Right ventricle myocardium superior (tissue), 1 donor: ENCODE results near the gene ATAD1. TPM values are rescaled to one million over a fixed set of nuclear protein-coding genes. Genes with fewer than 3 reads are reported as not detected.
A peak's percentile ranks its signal among the peaks of the same experiment; 100 is the strongest.
"Not testable (repeated sequence)": the region's sequence is repeated elsewhere in the genome, so short reads cannot be mapped to it uniquely, and the experiment has no call there.

Experiments
- ATAC-seq: fragments of 200-7000 bp; cut with Tn5 transposase; one replicate; pipeline ENCODE4 v1.9.1; 2020; ENCODE audit warnings: mild to moderate bottlenecking; ENCODE audit not compliant: poor library complexity
- DNase-seq: peaks from one replicate; pipeline ENCODE4 v3.0.0-alpha.2; 2020
- intact Hi-C: fragments of 100-400 bp; cut with DNase I; formaldehyde crosslinking; loops from one replicate; pipeline ENCODE4 v1.11.2; 2022
- total RNA-seq: library from RNA; stranded (reverse); fragmentation: NEBNext Ultra II Directional; extraction: Animal tissue kit (Norgen Biotek cat#: 25700); gene quantifications from one replicate; pipeline ENCODE4 v1.2.1, GENCODE V29; 2021
- donor health status: DM: no; HTN: yes; CAD: no; lungs with severe emphysema.

The ATAD1 gene
- total RNA-seq, 1 donor from 2014 or later, result 96.7 TPM

- ATAC-seq (peak; percentile 57), DNase-seq (no peak)
- intact Hi-C loops, result no loop called here
Measured at GRCh38 chr10:87740254-87740655, 77.8 kb downstream of the ATAD1 start.

DNA sequence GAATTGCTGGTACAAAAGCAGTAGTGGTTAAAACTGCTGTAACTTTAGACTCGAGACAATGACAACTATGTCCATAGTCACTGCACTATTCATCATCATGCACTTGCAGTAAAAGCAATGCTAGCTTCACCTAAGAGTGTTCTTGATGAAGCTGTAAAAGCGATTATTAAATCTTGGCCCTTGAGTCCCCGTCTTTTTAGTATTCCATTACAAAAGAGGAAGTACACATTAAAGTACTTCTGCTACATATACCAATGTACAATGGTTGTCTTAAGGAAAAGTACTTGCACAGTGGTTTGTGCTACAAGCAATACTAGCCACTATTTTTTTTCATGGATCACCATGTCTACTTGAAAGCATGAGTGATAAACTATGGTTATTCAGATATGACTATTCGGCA, 78.3 kb downstream of the ATAD1 start:
- ATAC-seq (no peak), DNase-seq (no peak)
- intact Hi-C loops, result loop anchor here (10.0 kb wide), 1 partner anchor 205 kb away; no protein-coding TSS in a partner anchor

GRCh38 chr10:87738253-87738652, 79.8 kb downstream of the ATAD1 start:
- DNase-seq, ATAC-seq: not testable (repeated sequence)
- intact Hi-C loops, result loop anchor here (10.0 kb wide), 1 partner anchor 203 kb away; no protein-coding TSS in a partner anchor

- DNase-seq (no peak), ATAC-seq (peak; percentile 90)
- intact Hi-C loops, result loop anchor here (2.0 to 10.0 kb wide), 2 partner anchors 80 to 200 kb away; no protein-coding TSS in a partner anchor
Measured at GRCh38 chr10:87734987-87735827, 82.8 kb downstream of the ATAD1 start.

GRCh38 chr10:87733081-87733480, 84.9 kb downstream of the ATAD1 start:
- DNase-seq (no peak), ATAC-seq (no peak)
- intact Hi-C loops, result loop anchor here (10.0 kb wide), 1 partner anchor 198 kb away; no protein-coding TSS in a partner anchor

- DNase-seq, result no peak
- no peak for ATAC-seq
- intact Hi-C loops, result loop anchor here (10.0 kb wide), 1 partner anchor 195 kb away; no protein-coding TSS in a partner anchor
Measured at GRCh38 chr10:87729940-87730339, 88.1 kb downstream of the ATAD1 start.

- no peak for DNase-seq
- intact Hi-C loops, result no loop called here
- ATAC-seq, result no peak
Measured at GRCh38 chr10:87724789-87725188, 93.2 kb downstream of the ATAD1 start.

DNA sequence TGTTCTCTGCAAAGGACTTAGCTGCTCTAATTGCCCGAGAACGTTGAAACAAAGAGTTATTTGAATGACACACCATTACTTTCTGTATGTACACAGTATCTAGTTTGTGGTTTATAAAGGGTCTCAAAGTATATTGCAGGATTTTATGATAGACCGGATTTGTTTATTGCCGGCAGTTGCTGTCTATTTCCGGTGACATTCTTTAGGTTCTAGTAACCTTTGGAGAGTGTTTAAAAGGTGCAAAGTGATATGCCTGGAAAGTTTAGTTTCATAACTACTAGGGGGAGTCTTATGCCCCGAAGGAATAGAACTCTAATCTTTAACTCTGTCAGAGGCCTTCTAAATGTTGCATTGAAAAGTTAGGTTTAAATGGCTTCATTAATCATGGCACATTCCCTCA, 94.5 kb downstream of the ATAD1 start:
- ATAC-seq, result no peak
- intact Hi-C loops, result no loop called here
- no peak for DNase-seq

DNA sequence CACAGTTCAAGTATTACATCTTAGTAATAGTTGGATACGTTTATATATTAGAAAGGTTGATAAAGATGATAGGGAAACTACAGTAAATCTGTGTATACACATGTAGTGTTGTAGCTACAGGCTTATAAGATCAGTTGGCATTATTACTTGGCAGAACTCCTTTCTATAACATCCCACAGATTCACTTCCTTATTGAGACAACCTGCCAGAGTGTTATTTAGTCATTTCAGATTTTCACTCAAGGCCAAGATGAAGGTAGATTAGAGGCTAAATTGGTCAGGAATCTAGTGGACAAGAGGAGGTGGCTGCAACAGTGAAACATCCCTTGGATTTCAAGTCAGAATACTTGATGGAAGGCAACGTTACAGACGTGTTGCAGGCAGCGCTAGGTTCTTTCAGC, 95.3 kb downstream of the ATAD1 start:
- ATAC-seq, result no peak
- DNase-seq, result no peak

GRCh38 chr10:87721781-87722180, 96.2 kb downstream of the ATAD1 start:
- ATAC-seq (no peak), DNase-seq (no peak)
- intact Hi-C loops, result no loop called here

More for the DNA sequence above, 95.3 kb downstream of the ATAD1 start:
- intact Hi-C loops, result no loop called here

DNA sequence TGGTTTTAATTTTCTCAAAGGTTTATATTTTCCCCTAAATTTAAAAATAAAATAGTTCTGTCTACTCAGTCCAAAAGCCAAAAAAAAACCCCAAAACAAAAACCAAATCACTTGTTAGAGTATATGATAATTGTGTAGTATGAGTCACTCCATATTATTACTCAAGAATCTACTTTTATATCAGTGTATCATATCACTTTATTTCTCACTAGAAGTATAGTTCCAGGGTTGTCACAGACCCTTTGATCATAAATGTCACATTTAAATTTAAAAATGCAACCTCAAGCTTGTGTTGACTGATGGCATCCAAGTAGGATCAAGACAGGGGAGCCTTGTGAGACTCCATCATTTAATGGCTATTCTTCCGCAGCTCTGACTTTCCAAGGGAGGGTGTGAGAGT, 97.4 kb downstream of the ATAD1 start:
- ATAC-seq, result no peak
- DNase-seq, result no peak
- intact Hi-C loops, result no loop called here

DNA sequence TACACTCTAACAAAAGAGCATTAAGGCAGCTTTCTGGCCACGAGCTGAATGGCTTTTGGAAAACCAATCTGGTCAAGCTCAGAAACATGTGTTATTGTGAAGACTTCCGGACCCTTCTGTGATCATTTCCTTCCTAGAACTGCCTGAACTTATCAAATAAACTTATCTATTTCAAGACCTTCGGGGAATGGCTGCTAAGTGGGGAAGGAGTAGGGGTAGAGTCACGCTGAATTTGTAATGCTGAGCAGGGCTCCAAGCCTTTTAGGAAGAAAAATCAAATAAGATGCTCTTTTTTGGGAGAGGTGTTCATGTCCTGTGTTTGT, 101.7 kb downstream of the ATAD1 start:
- intact Hi-C loops, result no loop called here
- ATAC-seq (no peak), DNase-seq (no peak)

DNA sequence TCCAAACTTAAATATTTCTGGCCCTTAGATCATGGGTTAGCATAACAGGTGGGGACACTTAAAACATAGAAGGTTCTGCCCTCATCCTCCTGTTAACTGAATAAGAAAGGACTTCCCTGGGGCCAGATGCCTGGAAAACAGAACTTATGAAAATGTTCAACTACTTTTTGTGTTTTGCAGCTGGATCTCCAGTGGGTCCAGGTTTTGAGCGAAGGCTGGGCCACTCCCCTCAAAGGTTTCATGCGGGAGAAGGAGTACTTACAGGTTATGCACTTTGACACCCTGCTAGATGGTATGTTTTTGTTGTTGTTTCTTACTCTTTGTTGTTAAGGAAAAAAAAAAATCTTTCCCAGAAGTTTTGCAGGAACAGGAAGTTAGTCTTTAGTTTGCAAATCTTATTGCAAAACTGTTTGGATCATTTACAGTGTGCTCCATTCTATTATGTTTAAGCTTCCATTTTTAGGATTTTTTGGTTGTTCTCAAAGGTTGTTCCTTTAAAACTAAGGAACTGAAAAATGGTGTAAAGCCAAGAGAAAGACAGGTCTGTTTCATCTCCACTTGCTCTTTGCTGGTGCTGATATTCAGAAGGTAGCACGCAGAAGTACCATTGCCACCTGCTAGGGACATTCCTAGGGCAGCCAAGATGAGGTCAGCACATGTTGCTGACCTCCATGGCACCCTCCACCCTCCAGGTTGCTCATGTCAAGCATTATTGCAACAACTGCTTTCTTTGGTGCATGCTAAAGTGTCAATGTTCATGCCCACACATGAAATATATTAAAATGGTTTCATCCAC, 102.3 kb downstream of the ATAD1 start:
- DNase-seq (no peak), ATAC-seq (peak; percentile 54)
- intact Hi-C loops, result no loop called here

GRCh38 chr10:87713707-87714106, 104.3 kb downstream of the ATAD1 start:
- intact Hi-C loops, result no loop called here
- ATAC-seq (no peak), DNase-seq (no peak)

DNA sequence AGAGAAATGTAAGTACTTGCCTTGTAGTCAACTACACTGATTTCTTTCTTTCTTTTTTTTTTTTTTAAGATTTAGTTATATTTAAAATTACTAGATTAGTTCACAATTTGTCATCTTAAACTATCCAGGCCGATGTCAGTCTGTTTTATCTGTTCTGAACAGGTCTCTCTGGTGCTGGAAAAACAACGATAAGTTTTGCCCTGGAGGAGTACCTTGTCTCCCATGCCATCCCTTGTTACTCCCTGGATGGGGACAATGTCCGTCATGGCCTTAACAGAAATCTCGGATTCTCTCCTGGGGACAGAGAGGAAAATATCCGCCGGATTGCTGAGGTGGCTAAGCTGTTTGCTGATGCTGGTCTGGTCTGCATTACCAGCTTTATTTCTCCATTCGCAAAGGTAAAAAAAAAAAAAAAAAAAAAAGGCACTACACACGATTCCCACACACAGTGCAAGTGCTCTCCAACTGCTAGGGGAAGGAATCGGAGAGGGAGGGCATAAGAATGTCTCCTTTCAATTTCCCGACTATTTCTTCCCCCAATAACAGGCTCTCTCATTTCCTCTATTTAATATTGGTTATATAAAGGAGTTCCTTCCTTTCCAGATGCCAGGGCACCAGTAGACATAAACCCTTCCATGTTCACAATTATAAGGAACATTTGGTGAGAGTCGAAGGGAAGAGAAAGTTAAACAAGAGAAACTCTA, 105.0 kb downstream of the ATAD1 start:
- DNase-seq (no peak), ATAC-seq (peak; percentile 26)
- intact Hi-C loops, result no loop called here

GRCh38 chr10:87707254-87707653, 110.8 kb downstream of the ATAD1 start:
- intact Hi-C loops, result no loop called here
- no peak for DNase-seq
- ATAC-seq, result no peak

DNA sequence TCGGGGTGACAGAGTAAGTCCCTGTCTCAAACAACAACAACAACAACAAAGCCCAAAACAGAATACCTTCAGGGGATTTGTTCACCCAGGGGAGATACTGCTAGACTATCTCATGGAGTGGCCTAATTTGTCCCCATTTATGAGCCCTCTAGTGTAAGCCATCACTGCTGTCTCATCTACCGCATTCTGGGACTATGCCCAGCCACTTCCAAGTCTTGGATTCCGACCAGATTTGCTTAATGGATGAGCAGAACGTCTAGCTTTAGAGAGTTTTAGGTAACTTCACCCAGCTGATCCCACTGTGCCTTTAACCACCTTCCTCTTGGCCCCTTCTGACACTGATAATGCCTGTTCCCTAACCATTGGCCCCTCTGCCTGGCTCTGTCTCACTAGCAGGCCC, 111.3 kb downstream of the ATAD1 start:
- DNase-seq, result no peak
- intact Hi-C loops, result no loop called here
- no peak for ATAC-seq

DNA sequence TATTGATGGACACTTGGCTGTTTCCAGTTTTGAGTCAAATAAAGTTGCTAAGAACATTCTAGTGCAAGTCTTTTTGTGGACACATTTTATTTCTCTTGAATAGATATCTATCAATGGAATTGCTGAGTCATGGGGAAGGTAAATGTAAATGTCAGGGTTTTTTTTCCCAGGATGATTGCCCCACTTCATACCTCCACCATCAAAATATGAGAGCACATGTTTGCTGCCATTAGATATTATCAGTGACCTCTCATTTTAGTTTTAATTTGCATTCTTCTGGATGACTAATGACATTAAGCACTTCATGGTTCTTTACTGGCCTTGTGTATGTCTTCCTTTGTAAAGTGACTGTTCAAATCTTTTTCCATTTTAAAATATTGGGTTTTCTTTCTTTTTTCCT, 112.7 kb downstream of the ATAD1 start:
- ATAC-seq (no peak), DNase-seq (no peak)
- intact Hi-C loops, result no loop called here

GRCh38 chr10:87703771-87704170, 114.3 kb downstream of the ATAD1 start:
- DNase-seq, result no peak
- intact Hi-C loops, result no loop called here
- ATAC-seq, result no peak
